H9 (cell line): Measurements from ENCODE around the gene GSKIP. TPM values are rescaled to one million over a fixed set of nuclear protein-coding genes. Genes with fewer than 3 reads are reported as not detected.

Source experiments
- DNase-seq: peaks from one replicate; pipeline ENCODE4 v3.0.0-alpha.2; 2017
- H2AFZ ChIP-seq: one replicate; pipeline ENCODE4 v1.6.1; 2013; ENCODE audit warnings: mild to moderate bottlenecking, low read length, control low read depth, moderate library complexity
- H2AK5ac ChIP-seq: 2 replicates; pipeline ENCODE4 v1.6.1; 2013; ENCODE audit warnings: low read length, control low read depth, mixed read lengths; ENCODE audit not compliant: insufficient read length
- H2BK120ac ChIP-seq: one replicate; pipeline ENCODE4 v1.6.1; 2013; ENCODE audit warnings: low read depth, mild to moderate bottlenecking, low read length, control low read depth, inconsistent platforms; ENCODE audit not compliant: poor library complexity, severe bottlenecking
- H2BK12ac ChIP-seq: 2 replicates; pipeline ENCODE4 v1.6.1; 2013; ENCODE audit warnings: low read length, control low read depth, mixed read lengths, low read depth; ENCODE audit not compliant: insufficient read length
- H2BK15ac ChIP-seq: 2 replicates; pipeline ENCODE4 v1.6.1; 2013; ENCODE audit warnings: low read depth, low read length, control low read depth
- H2BK20ac ChIP-seq: one replicate; pipeline ENCODE4 v1.6.1; 2013; ENCODE audit warnings: low read depth, mild to moderate bottlenecking, low read length, control low read depth, inconsistent platforms; ENCODE audit not compliant: poor library complexity, severe bottlenecking
- H2BK5ac ChIP-seq: 2 replicates; pipeline ENCODE4 v1.6.1; 2013; ENCODE audit warnings: low read length, control low read depth, mixed read lengths; ENCODE audit not compliant: insufficient read length
- H3K14ac ChIP-seq: 2 replicates; pipeline ENCODE4 v1.6.1; 2013; ENCODE audit warnings: low read length, control low read depth; ENCODE audit not compliant: insufficient read depth
- H3K18ac ChIP-seq: 2 replicates; pipeline ENCODE4 v1.6.1; 2013; ENCODE audit warnings: low read depth, mild to moderate bottlenecking, mixed read lengths, low read length, control low read depth; ENCODE audit not compliant: insufficient read length
- H3K23ac ChIP-seq: 2 replicates; pipeline ENCODE4 v1.6.1; 2013; ENCODE audit warnings: low read length, control low read depth, mixed read lengths, low read depth; ENCODE audit not compliant: insufficient read length
- H3K23me2 ChIP-seq: 2 replicates; pipeline ENCODE4 v1.6.1; 2013; ENCODE audit warnings: low read depth, mild to moderate bottlenecking, mixed read lengths, low read length, control low read depth; ENCODE audit not compliant: insufficient read length, poor library complexity, severe bottlenecking
- H3K27ac ChIP-seq: 2 replicates; pipeline ENCODE4 v1.5.1; 2013; ENCODE audit warnings: low read length, control low read depth, mixed read lengths, low read depth; ENCODE audit not compliant: insufficient read length
- H3K27me3 ChIP-seq: 2 replicates; pipeline ENCODE4 v1.6.1; 2013; ENCODE audit warnings: low read length, control low read depth, inconsistent platforms; ENCODE audit not compliant: insufficient read depth
- H3K4ac ChIP-seq: 2 replicates; pipeline ENCODE4 v1.6.1; 2013; ENCODE audit warnings: low read depth, mild to moderate bottlenecking, control low read depth, inconsistent platforms, low read length, moderate library complexity
- H3K4me1 ChIP-seq: 2 replicates; pipeline ENCODE4 v1.6.1; 2013; ENCODE audit warnings: low read length, control low read depth, inconsistent platforms; ENCODE audit not compliant: insufficient read depth
- H3K4me2 ChIP-seq: 2 replicates; pipeline ENCODE4 v1.6.1; 2013; ENCODE audit warnings: low read length, control low read depth, mixed read lengths; ENCODE audit not compliant: insufficient read length, insufficient read depth
- H3K56ac ChIP-seq: 2 replicates; pipeline ENCODE4 v1.6.1; 2013; ENCODE audit warnings: low read depth, mild to moderate bottlenecking, mixed read lengths, low read length, control low read depth; ENCODE audit not compliant: insufficient read length
- H3K79me1 ChIP-seq: 2 replicates; pipeline ENCODE4 v1.6.1; 2013; ENCODE audit warnings: low read depth, mild to moderate bottlenecking, moderate library complexity, low read length, control low read depth, inconsistent platforms; ENCODE audit not compliant: insufficient read depth, poor library complexity, severe bottlenecking
- H3K79me2 ChIP-seq: 2 replicates; pipeline ENCODE4 v1.6.1; 2013; ENCODE audit warnings: low read length, control low read depth, inconsistent platforms; ENCODE audit not compliant: insufficient read depth
- H3K9ac ChIP-seq: 2 replicates; pipeline ENCODE4 v1.6.1; 2013; ENCODE audit warnings: low read length, control low read depth, mixed read lengths; ENCODE audit not compliant: insufficient read length; ENCODE audit errors: extremely low read depth
- H3K9me3 ChIP-seq: one replicate; pipeline ENCODE4 v1.6.1; 2013; ENCODE audit warnings: low read depth, low read length, inconsistent platforms; ENCODE audit not compliant: control insufficient read depth
- H3T11ph ChIP-seq: one replicate; pipeline ENCODE4 v1.6.1; 2013; ENCODE audit warnings: mild to moderate bottlenecking, low read length, control low read depth, inconsistent platforms
- H4K20me1 ChIP-seq: one replicate; pipeline ENCODE4 v1.6.1; 2013; ENCODE audit not compliant: control insufficient read depth, insufficient read length, insufficient read depth
- H4K5ac ChIP-seq: 2 replicates; pipeline ENCODE4 v1.6.1; 2013; ENCODE audit warnings: low read depth, mild to moderate bottlenecking, mixed read lengths, low read length, control low read depth; ENCODE audit not compliant: insufficient read length
- H4K8ac ChIP-seq: replicated peaks from 2 replicates; pipeline ENCODE4 v1.6.1; 2013; ENCODE audit warnings: low read length, control low read depth, mixed read lengths, low read depth; ENCODE audit not compliant: insufficient read length
- H4K91ac ChIP-seq: 2 replicates; pipeline ENCODE4 v1.6.1; 2013; ENCODE audit warnings: low read depth, mild to moderate bottlenecking, moderate library complexity, mixed read lengths, low read length, control low read depth; ENCODE audit not compliant: insufficient read length
- H3K27ac Mint-ChIP-seq, 3 experiments: 2 replicates in 2 of 3; 3 replicates in 1 of 3; pipeline ENCODE4 v1.8.0; 2020 to 2021; ENCODE audit warnings: mixed read lengths in 3 of 3, mild to moderate bottlenecking in 1 of 3, moderate library complexity in 1 of 3
- H3K27me3 Mint-ChIP-seq: 2 replicates; pipeline ENCODE4 v1.8.0; 2021; ENCODE audit warnings: low read depth, mild to moderate bottlenecking, moderate library complexity, mixed read lengths
- H3K36me3 Mint-ChIP-seq, 3 experiments: 2 replicates in 2 of 3; 3 replicates in 1 of 3; pipeline ENCODE4 v1.8.0; 2020 to 2021; ENCODE audit warnings: low read depth in 3 of 3, mixed read lengths in 3 of 3; ENCODE audit not compliant: insufficient read depth in 1 of 3
- H3K4me1 Mint-ChIP-seq, 2 experiments: 2 replicates each; pipeline ENCODE4 v1.8.0; 2020; ENCODE audit warnings: mixed read lengths in 2 of 2
- H3K4me3 Mint-ChIP-seq, 2 experiments: 2 replicates in 1 of 2; 3 replicates in 1 of 2; pipeline ENCODE4 v1.8.0; 2020 to 2021; ENCODE audit warnings: mild to moderate bottlenecking in 2 of 2, mixed read lengths in 2 of 2, moderate library complexity in 1 of 2
- H3K9me3 Mint-ChIP-seq, 2 experiments: 2 replicates in 1 of 2; 3 replicates in 1 of 2; pipeline ENCODE4 v1.8.0; 2020; ENCODE audit warnings: mild to moderate bottlenecking in 2 of 2, mixed read lengths in 2 of 2, moderate library complexity in 1 of 2
- CTCF ChIP-seq: fragments of 200-600 bp; sonication (generic); conservative IDR thresholded peaks from 3 replicates; pipeline ENCODE4 v1.8.0; 2021; ENCODE audit warnings: antibody characterized with exemption, mild to moderate bottlenecking
- WGBS: extraction: QIAGEN DNeasy Blood & Tissue Kit; methylation state at CpG from one replicate; pipeline ENCODE4 v1.1.7; 2013; ENCODE audit warnings: missing lambda C conversion rate, low lambda C conversion rate, mixed read lengths; ENCODE audit not compliant: insufficient read length; ENCODE audit errors: extremely low coverage; 5-methylcytosine and 5-hydroxymethylcytosine counted together
- total RNA-seq: library from RNA; stranded (reverse); gene quantifications from 2 replicates; pipeline ENCODE4 v1.2.1, GENCODE V29; 2021

Gene GSKIP
- total RNA-seq, 1 experiment from 2014 or later: 28.6 TPM

- no CpG with 5 or more reads among the region's 5 CpGs for WGBS
- no peaks in the 10 kb centered on the region for H3K9me3 ChIP-seq
- H3K23me2 ChIP-seq: peaks cover 6% of the 10 kb centered on the region
- no peaks in the 10 kb centered on the region for H4K20me1 ChIP-seq
- H3K4me2 ChIP-seq: peak overlapping the region; percentile 73
- no peak overlapping the region for H2AK5ac ChIP-seq
- H3K79me2 ChIP-seq: no peaks in the 10 kb centered on the region
- DNase-seq: no peak
- Mint-ChIP-seq H3K4me1 (peaks cover 9% of the 10 kb centered on the region in 2 experiments; a peak in 2 of 4 replicates), H3K9me3 (no peaks in the 10 kb centered on the region), H3K27me3 (peaks cover 37% of the 10 kb centered on the region), H3K36me3 (no peaks in the 10 kb centered on the region), H3K27ac (no peak overlapping the region), H3K4me3 (peak overlapping the region; percentile 81 to 91)
- no peak overlapping the region for H3K4ac ChIP-seq
- no peak overlapping the region for H3K56ac ChIP-seq
- no peak overlapping the region for H2BK15ac ChIP-seq
- peaks cover 3% of the 10 kb centered on the region; the same call in 1 of the 2 replicates for H3K27me3 ChIP-seq
- H2BK20ac ChIP-seq: no peak overlapping the region
- H3K27ac ChIP-seq: no peak overlapping the region
- H3K79me1 ChIP-seq: no peaks in the 10 kb centered on the region
- H4K91ac ChIP-seq: no peak overlapping the region
- H2AFZ ChIP-seq: no peak overlapping the region
- H2BK120ac ChIP-seq: no peak overlapping the region
- no peak overlapping the region for H3K23ac ChIP-seq
- no peak overlapping the region for H3K14ac ChIP-seq
- no peak overlapping the region for H4K5ac ChIP-seq
- TF ChIP-seq CTCF: no peak
- H2BK5ac ChIP-seq: no peak overlapping the region
- H4K8ac ChIP-seq: no peak overlapping the region
- no peak overlapping the region for H3T11ph ChIP-seq
- no peak overlapping the region for H2BK12ac ChIP-seq
- no peaks in the 10 kb centered on the region; the same call in 1 of the 2 replicates for H3K4me1 ChIP-seq
- no peak overlapping the region for H3K9ac ChIP-seq
- H3K18ac ChIP-seq: no peak overlapping the region
Observed at GRCh38 chr14:96393071-96393691, 29.9 kb downstream of the GSKIP start.
